HepG2 (cell line): ENCODE results near the gene JPH4. TPM values are rescaled to one million over a fixed set of nuclear protein-coding genes. Genes with fewer than 3 reads are reported as not detected.

Experiments
- BCL3 ChIP-seq: sonication (generic); formaldehyde crosslinking; IDR thresholded peaks from 2 replicates; pipeline ENCODE4 v1.5.1; 2020; ENCODE audit warnings: mild to moderate bottlenecking, missing genetic modification reagents, moderate library complexity
- CREB1 ChIP-seq, 2 experiments: fragments of 450-650 bp in 1 of 2; IDR thresholded peaks; 2 replicates each; pipeline ENCODE4 v1.6.1; 2016 to 2017; ENCODE audit warnings: control low read depth in 1 of 2, mild to moderate bottlenecking in 1 of 2, missing compliant biosample characterization in 1 of 2, missing genetic modification characterization in 1 of 2
- GABPB1 ChIP-seq: IDR thresholded peaks from 2 replicates; pipeline ENCODE4 v1.6.1; 2016; ENCODE audit warnings: mild to moderate bottlenecking, missing genetic modification reagents, moderate library complexity, missing compliant biosample characterization
- GMEB1 ChIP-seq: sonication (generic); formaldehyde crosslinking; IDR thresholded peaks from 2 replicates; pipeline ENCODE4 v1.5.1; 2020; ENCODE audit warnings: missing genetic modification reagents, mild to moderate bottlenecking, borderline replicate concordance
- HOXA3 ChIP-seq: sonication (generic); formaldehyde crosslinking; IDR thresholded peaks from 2 replicates; pipeline ENCODE4 v1.5.0; 2020; ENCODE audit warnings: missing genetic modification reagents
- IRF1 ChIP-seq: sonication (generic); formaldehyde crosslinking; IDR thresholded peaks from 2 replicates; pipeline ENCODE4 v1.4.0; 2020; ENCODE audit warnings: low read depth, mild to moderate bottlenecking, missing genetic modification reagents
- KDM4B ChIP-seq: sonication (generic); formaldehyde crosslinking; IDR thresholded peaks from 2 replicates; pipeline ENCODE4 v1.4.0; 2020; ENCODE audit warnings: missing genetic modification reagents
- LCORL ChIP-seq, 2 experiments: fragments of 450-650 bp in 1 of 2; sonication (generic) in 1 of 2; formaldehyde crosslinking in 1 of 2; IDR thresholded peaks; 2 replicates each; pipeline versions ENCODE4 v1.5.0 to v1.6.1; 2017 to 2020; ENCODE audit warnings: antibody characterized with exemption in 1 of 2, missing genetic modification reagents in 1 of 2
- NCOA1 ChIP-seq: sonication (generic); formaldehyde crosslinking; IDR thresholded peaks from 2 replicates; pipeline ENCODE4 v1.9.0; 2021; ENCODE audit warnings: missing genetic modification reagents
- POGZ ChIP-seq: sonication (generic); formaldehyde crosslinking; IDR thresholded peaks from 2 replicates; pipeline ENCODE4 v1.4.0; 2020; ENCODE audit warnings: mild to moderate bottlenecking, missing genetic modification reagents
- PRDM10 ChIP-seq: sonication (generic); formaldehyde crosslinking; IDR thresholded peaks from 2 replicates; pipeline ENCODE4 v1.4.0; 2020; ENCODE audit warnings: low read depth, missing genetic modification reagents
- RARG ChIP-seq: sonication (generic); formaldehyde crosslinking; IDR thresholded peaks from 2 replicates; pipeline ENCODE4 v1.4.0; 2020; ENCODE audit warnings: low read depth, mild to moderate bottlenecking, missing genetic modification reagents
- SALL1 ChIP-seq: sonication (generic); formaldehyde crosslinking; IDR thresholded peaks from 2 replicates; pipeline ENCODE4 v1.8.0; 2022; ENCODE audit warnings: mild to moderate bottlenecking, missing genetic modification reagents
- ZBTB7A ChIP-seq: sonication (generic); formaldehyde crosslinking; IDR thresholded peaks from 2 replicates; pipeline ENCODE4 v1.8.0; 2022; ENCODE audit warnings: mild to moderate bottlenecking, missing genetic modification reagents
- ZFAT ChIP-seq: sonication (generic); formaldehyde crosslinking; conservative IDR thresholded peaks from 2 replicates; pipeline ENCODE4 v1.8.1; 2023; ENCODE audit warnings: missing genetic modification reagents, inconsistent platforms
- ZNF367 ChIP-seq: sonication (generic); formaldehyde crosslinking; IDR thresholded peaks from 2 replicates; pipeline ENCODE4 v1.4.0; 2020; ENCODE audit warnings: missing genetic modification reagents, borderline replicate concordance
- ZNF709 ChIP-seq: sonication (generic); formaldehyde crosslinking; IDR thresholded peaks from 2 replicates; pipeline ENCODE4 v1.5.0; 2020; ENCODE audit warnings: mild to moderate bottlenecking, missing genetic modification reagents
- ZNF713 ChIP-seq: sonication (generic); formaldehyde crosslinking; IDR thresholded peaks from 2 replicates; pipeline ENCODE4 v1.4.0; 2020; ENCODE audit warnings: mild to moderate bottlenecking, missing genetic modification reagents
- ZNF749 ChIP-seq: sonication (generic); formaldehyde crosslinking; IDR thresholded peaks from 2 replicates; pipeline ENCODE4 v1.8.0; 2022; ENCODE audit warnings: mild to moderate bottlenecking, missing genetic modification reagents, moderate library complexity, borderline replicate concordance
- ZSCAN21 ChIP-seq: sonication (generic); formaldehyde crosslinking; IDR thresholded peaks from 2 replicates; pipeline ENCODE4 v1.8.0; 2022; ENCODE audit warnings: mild to moderate bottlenecking, missing genetic modification reagents, moderate library complexity, borderline replicate concordance
- polyA plus RNA-seq, 8 experiments: library from polyadenylated mRNA; depleted of rRNA in 3 of 8; stranded (reverse) in 7 of 8; unstranded in 1 of 8; fragments of >200 nt; fragmentation: Illumina TruSeq in 4 of 8; extraction: Trizol in 4 of 8; gene quantifications; 2 replicates each; pipeline versions ENCODE4 v1.2.1 to v1.2.3, GENCODE V29; 2011 to 2016; ENCODE audit warnings: low read depth in 4 of 8, missing spikeins in 1 of 8, mixed read lengths in 1 of 8; ENCODE audit not compliant: insufficient read depth in 1 of 8
- total RNA-seq, 5 experiments: library from RNA; depleted of rRNA; stranded (reverse); fragments of >200 nt; fragmentation: Illumina TruSeq; extraction: Trizol; gene quantifications; 2 replicates each; pipeline ENCODE4 v1.2.3, GENCODE V29; 2016; ENCODE audit warnings: low read depth in 1 of 5

Gene JPH4
- total and polyA plus RNA-seq, 2 of the 13 experiments (the other 11 are each of a cell fraction or from before 2014, with no cell fraction given), result 0.08 to 0.22 TPM

- TF ChIP-seq ZNF713 (CRISPR knock-in tag), result no peak
- TF ChIP-seq GABPB1 (CRISPR knock-in tag), result no peak; the same call in 1 of the 2 replicates
- TF ChIP-seq NCOA1 (CRISPR knock-in tag), result no peak
- no peak for TF ChIP-seq ZBTB7A
- no peak for TF ChIP-seq GMEB1
- no peak; the same call in 1 of the 2 replicates for TF ChIP-seq PRDM10 (CRISPR knock-in tag)
- no peak; the same call in 1 of the 2 replicates for TF ChIP-seq ZFAT (CRISPR knock-in tag)
- TF ChIP-seq LCORL (IDR thresholded peaks at IDR 0.05), result no peak
- peak; percentile 85 for TF ChIP-seq LCORL (CRISPR knock-in tag; IDR thresholded peaks at IDR 0.05)
- TF ChIP-seq ZSCAN21 (CRISPR knock-in tag), result no peak; the same call in 1 of the 2 replicates
- TF ChIP-seq HOXA3 (CRISPR knock-in tag), result peak; percentile 75; the same call in 1 of the 2 replicates
- TF ChIP-seq RARG (CRISPR knock-in tag), result no peak; the same call in 1 of the 2 replicates
- TF ChIP-seq KDM4B (CRISPR knock-in tag), result peak; percentile 42; the same call in 1 of the 2 replicates
- no peak for TF ChIP-seq ZNF367 (CRISPR knock-in tag)
- no peak for TF ChIP-seq IRF1 (CRISPR knock-in tag)
- peak; percentile 58 for TF ChIP-seq POGZ (CRISPR knock-in tag)
- TF ChIP-seq CREB1 (IDR thresholded peaks at IDR 0.05), result no peak
- TF ChIP-seq CREB1 (CRISPR knock-in tag; IDR thresholded peaks at IDR 0.05), result no peak
- TF ChIP-seq ZNF709 (CRISPR knock-in tag), result no peak
- TF ChIP-seq BCL3, result no peak
- TF ChIP-seq SALL1 (CRISPR knock-in tag), result peak; percentile 77; the same call in 1 of the 2 replicates
- TF ChIP-seq ZNF749 (CRISPR knock-in tag), result 0 out of 2 replicates have a peak, but pooled peaks have one; percentile 16
These were observed 31.7 kb upstream of the JPH4 start (continued) for GRCh38 chr14:23610090-23610814.
